Smooth muscle cell (in vitro differentiated cells): ENCODE results near the gene NFXL1. TPM values are rescaled to one million over a fixed set of nuclear protein-coding genes. Genes with fewer than 3 reads are reported as not detected.

Source experiments
- DNase-seq: peaks from one replicate; lab custom pipeline; 2025; ENCODE audit not compliant: unreplicated experiment; lab: John Stamatoyannopoulos, UW
- H2AFZ ChIP-seq: fragments of 200-600 bp; sonication (generic); 2 replicates; pipeline ENCODE4 v1.6.0; 2016; ENCODE audit warnings: antibody characterized with exemption, low read depth, mild to moderate bottlenecking
- H3F3A ChIP-seq: fragments of 200-600 bp; sonication (generic); 2 replicates; pipeline ENCODE4 v1.6.0; 2017; ENCODE audit warnings: antibody characterized with exemption, low read depth
- H3K27ac ChIP-seq: fragments of 200-600 bp; sonication (generic); 2 replicates; pipeline ENCODE4 v1.5.1; 2016; ENCODE audit warnings: low read depth, mild to moderate bottlenecking
- H3K27me3 ChIP-seq: fragments of 200-600 bp; sonication (generic); 2 replicates; pipeline ENCODE4 v1.6.1; 2016; ENCODE audit warnings: low read depth, mild to moderate bottlenecking
- H3K36me3 ChIP-seq: fragments of 200-600 bp; sonication (generic); 2 replicates; pipeline ENCODE4 v1.5.1; 2016; ENCODE audit warnings: low read depth
- H3K4me1 ChIP-seq: fragments of 200-600 bp; sonication (generic); 2 replicates; pipeline ENCODE4 v1.5.1; 2016; ENCODE audit warnings: low read depth
- H3K4me2 ChIP-seq: fragments of 200-600 bp; sonication (generic); 2 replicates; pipeline ENCODE4 v1.6.0; 2016; ENCODE audit warnings: mild to moderate bottlenecking
- H3K4me3 ChIP-seq: fragments of 200-600 bp; sonication (generic); 2 replicates; pipeline ENCODE4 v1.5.1; 2016; ENCODE audit warnings: mild to moderate bottlenecking
- H3K79me2 ChIP-seq: fragments of 200-600 bp; sonication (generic); 2 replicates; pipeline ENCODE4 v1.6.0; 2016; ENCODE audit warnings: low read depth, mild to moderate bottlenecking
- H3K9ac ChIP-seq: fragments of 200-600 bp; sonication (generic); 2 replicates; pipeline ENCODE4 v1.6.0; 2016; ENCODE audit warnings: low read depth
- H3K9me3 ChIP-seq: fragments of 200-600 bp; sonication (generic); replicated peaks from 2 replicates; pipeline ENCODE4 v1.5.1; 2016; ENCODE audit warnings: low read depth
- H4K20me1 ChIP-seq: fragments of 200-600 bp; sonication (generic); 2 replicates; pipeline ENCODE4 v1.6.0; 2016; ENCODE audit warnings: low read depth
- WGBS: methylation state at CpG from one replicate; pipeline ENCODE4 v1.1.7; 2016; ENCODE audit warnings: low lambda C conversion rate; 5-methylcytosine and 5-hydroxymethylcytosine counted together
- polyA plus RNA-seq: library from polyadenylated mRNA; unstranded; fragments of >200 nt; fragmentation: Nextera tagmentation; extraction: Ambion mirVana; gene quantifications from 2 replicates; pipeline ENCODE4 v1.2.1, GENCODE V29; 2016
- total RNA-seq: library from RNA; depleted of rRNA; stranded (reverse); fragments of >200 nt; gene quantifications from 2 replicates; pipeline ENCODE4 v1.2.3, GENCODE V29; 2014
- TF ChIP-seq, protein P1 (sequence below): fragments of 200-600 bp; sonication (generic); IDR thresholded peaks from 2 replicates; pipeline ENCODE4 v1.5.1; 2017; ENCODE audit warnings: borderline replicate concordance, mild to moderate bottlenecking, antibody characterized with exemption; ENCODE audit not compliant: insufficient read depth, poor library complexity, severe bottlenecking

Gene NFXL1
- 11.1 and 14.7 TPM in 2 replicates for total RNA-seq
- 4.5 and 6.5 TPM in 2 replicates for polyA plus RNA-seq

DNA sequence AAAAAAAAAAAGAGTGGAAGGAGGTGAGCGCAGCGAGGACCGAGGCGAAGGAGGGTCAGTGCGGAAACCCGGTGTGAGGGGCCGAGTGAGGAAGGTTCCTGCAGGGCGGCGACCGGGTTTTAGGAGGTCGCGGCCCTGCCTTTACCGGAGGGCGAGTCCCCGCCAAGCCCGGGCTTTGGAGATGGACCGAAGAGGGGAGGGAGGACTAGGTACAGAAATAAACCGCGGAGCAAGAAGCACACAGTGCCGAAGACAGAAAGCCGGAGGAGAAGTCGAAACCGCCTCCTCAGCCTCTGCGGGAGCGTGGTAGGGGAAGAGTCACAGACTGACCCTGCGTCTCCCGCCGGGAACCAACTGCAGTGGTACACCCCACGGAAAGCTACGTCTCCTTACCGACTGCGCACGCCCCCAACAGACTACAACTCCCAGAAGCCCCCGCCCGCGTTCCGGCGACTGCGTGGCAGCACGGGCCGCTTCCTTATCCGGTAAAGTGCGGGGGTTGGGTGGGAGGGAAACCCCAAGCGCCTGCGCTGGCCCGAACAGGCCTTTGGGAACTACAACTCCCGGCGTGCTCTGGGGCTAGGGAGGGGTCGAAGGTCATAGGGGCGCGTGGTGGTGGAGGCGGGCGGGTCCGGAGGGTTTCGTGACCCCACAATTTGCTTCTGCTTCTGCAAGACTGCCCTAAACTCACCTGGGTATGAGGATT, at the start of gene NFXL1:
NFXL1 (minus strand) TSS at position 364 of the 706 bp plus-strand sequence. CDS start 380 bp downstream, outside the sequence.
- TF ChIP-seq, protein P1, sequence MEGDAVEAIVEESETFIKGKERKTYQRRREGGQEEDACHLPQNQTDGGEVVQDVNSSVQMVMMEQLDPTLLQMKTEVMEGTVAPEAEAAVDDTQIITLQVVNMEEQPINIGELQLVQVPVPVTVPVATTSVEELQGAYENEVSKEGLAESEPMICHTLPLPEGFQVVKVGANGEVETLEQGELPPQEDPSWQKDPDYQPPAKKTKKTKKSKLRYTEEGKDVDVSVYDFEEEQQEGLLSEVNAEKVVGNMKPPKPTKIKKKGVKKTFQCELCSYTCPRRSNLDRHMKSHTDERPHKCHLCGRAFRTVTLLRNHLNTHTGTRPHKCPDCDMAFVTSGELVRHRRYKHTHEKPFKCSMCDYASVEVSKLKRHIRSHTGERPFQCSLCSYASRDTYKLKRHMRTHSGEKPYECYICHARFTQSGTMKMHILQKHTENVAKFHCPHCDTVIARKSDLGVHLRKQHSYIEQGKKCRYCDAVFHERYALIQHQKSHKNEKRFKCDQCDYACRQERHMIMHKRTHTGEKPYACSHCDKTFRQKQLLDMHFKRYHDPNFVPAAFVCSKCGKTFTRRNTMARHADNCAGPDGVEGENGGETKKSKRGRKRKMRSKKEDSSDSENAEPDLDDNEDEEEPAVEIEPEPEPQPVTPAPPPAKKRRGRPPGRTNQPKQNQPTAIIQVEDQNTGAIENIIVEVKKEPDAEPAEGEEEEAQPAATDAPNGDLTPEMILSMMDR = no peak
- peak within 1 kb of the TSS; percentile 45 for H3K9ac ChIP-seq

DNA sequence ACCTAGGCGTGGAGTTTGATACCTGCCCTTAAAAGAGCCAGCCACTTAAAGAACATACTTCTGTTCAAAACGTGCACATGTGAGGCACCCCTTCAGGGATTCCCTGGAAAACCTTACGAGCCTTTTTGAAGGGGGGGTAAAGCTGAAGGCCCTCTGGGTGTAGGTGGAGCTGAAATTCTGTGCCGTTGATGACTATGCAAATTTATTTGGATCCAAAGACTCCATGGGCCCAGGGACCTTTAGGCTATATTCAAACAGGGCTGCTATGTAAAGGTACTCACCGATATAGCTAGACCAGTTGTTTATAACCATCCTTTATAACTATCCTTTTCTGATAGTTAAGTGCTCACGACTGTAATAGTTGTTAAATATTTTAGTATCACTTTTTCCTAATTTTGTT, 40.3 kb upstream of the NFXL1 start:
- Histone ChIP-seq H2AFZ (no peak overlapping the region), H3K4me1 (no peaks in the 10 kb centered on the region), H3K4me3 (no peak overlapping the region), H3K27ac (no peak overlapping the region), H3K79me2 (no peaks in the 10 kb centered on the region), H4K20me1 (no peaks in the 10 kb centered on the region), H3K36me3 (no peaks in the 10 kb centered on the region), H3F3A (no peaks in the 10 kb centered on the region), H3K27me3 (no peaks in the 10 kb centered on the region), H3K9me3 (no peaks in the 10 kb centered on the region), H3K4me2 (no peak overlapping the region), H3K9ac (no peak overlapping the region)
- TF ChIP-seq, protein P1 = no peak
- no peak for DNase-seq
- WGBS = 76% methylated on average over 6 of the region's 6 CpGs

More for the DNA sequence above, at the start of gene NFXL1:
- no peaks in the 10 kb centered on the region for H3F3A ChIP-seq
- no peaks in the 10 kb centered on the region for H3K27me3 ChIP-seq
- H3K9me3 ChIP-seq = no peaks in the 10 kb centered on the region
- H3K4me3 ChIP-seq = peak within 1 kb of the TSS; percentile 69
- peaks cover 10% of the 10 kb centered on the region for H4K20me1 ChIP-seq
- H3K4me1 ChIP-seq = peaks cover 13% of the 10 kb centered on the region
- peak; percentile 89 for DNase-seq
- H2AFZ ChIP-seq = peak within 1 kb of the TSS; percentile 97
- H3K36me3 ChIP-seq = no peaks in the 10 kb centered on the region
- under 1% methylated on average over 46 of the region's 55 CpGs for WGBS
- H3K4me2 ChIP-seq = peak within 1 kb of the TSS; percentile 89
- peak within 1 kb of the TSS; percentile 46 for H3K27ac ChIP-seq
- H3K79me2 ChIP-seq = peaks cover 36% of the 10 kb centered on the region

DNA sequence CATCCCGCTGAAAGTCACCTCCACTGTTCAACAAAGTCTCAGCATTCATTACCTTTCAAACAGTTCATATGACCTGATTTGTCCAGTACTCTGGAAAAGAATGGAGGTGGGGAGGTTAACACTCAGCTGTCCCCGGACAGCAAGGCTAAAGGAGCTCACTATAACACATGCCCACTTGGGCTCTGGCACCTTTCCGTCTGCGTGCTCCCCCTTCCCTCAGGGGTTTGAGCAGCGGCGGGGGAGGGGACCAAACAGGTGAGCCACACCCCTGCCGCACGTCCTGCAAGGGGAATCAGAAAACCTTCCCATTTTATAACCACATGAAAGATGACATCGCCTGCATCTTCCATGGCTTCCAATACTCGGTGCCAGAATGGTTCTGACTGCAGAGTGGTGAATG, 39.9 kb upstream of the NFXL1 start:
- no peaks in the 10 kb centered on the region for H3F3A ChIP-seq
- TF ChIP-seq, protein P1 = no peak
- WGBS = 87% methylated on average over 10 of the region's 10 CpGs
- no peak overlapping the region for H2AFZ ChIP-seq
- H3K4me2 ChIP-seq = no peak overlapping the region
- H3K4me1 ChIP-seq = no peaks in the 10 kb centered on the region
- H3K4me3 ChIP-seq = no peak overlapping the region
- H3K27ac ChIP-seq = no peak overlapping the region
- no peaks in the 10 kb centered on the region for H3K9me3 ChIP-seq
- H3K79me2 ChIP-seq = no peaks in the 10 kb centered on the region
- DNase-seq = no peak
- H3K9ac ChIP-seq = no peak overlapping the region
- H3K27me3 ChIP-seq = no peaks in the 10 kb centered on the region
- no peaks in the 10 kb centered on the region for H3K36me3 ChIP-seq
- no peaks in the 10 kb centered on the region for H4K20me1 ChIP-seq
